GM23338 (cell line): ENCODE measurements around the gene SETD4. TPM values are rescaled to one million over a fixed set of nuclear protein-coding genes. Genes with fewer than 3 reads are reported as not detected.

ENCODE experiments used
- ATAC-seq: fragments of 200-7000 bp; cut with Tn5 transposase; 3 replicates; pipeline ENCODE4 v1.9.1; 2020
- DNase-seq: peaks from one replicate; pipeline ENCODE4 v3.0.0-alpha.2; 2015; ENCODE audit warnings: low spot score
- H2AFZ ChIP-seq: fragments of 200-600 bp; sonication (generic); 2 replicates; pipeline ENCODE4 v1.8.0; 2016; ENCODE audit warnings: antibody characterized with exemption, mild to moderate bottlenecking, moderate library complexity
- H3F3A ChIP-seq: fragments of 200-600 bp; sonication (generic); replicated peaks from 2 replicates; pipeline ENCODE4 v1.8.0; 2017; ENCODE audit warnings: antibody characterized with exemption, mixed run types, low read depth
- H3K27ac ChIP-seq: fragments of 200-600 bp; sonication (generic); 2 replicates; pipeline ENCODE4 v1.6.1; 2016; ENCODE audit warnings: low read depth
- H3K27me3 ChIP-seq: fragments of 200-600 bp; sonication (generic); 2 replicates; pipeline ENCODE4 v1.8.0; 2016; ENCODE audit warnings: mild to moderate bottlenecking, mixed run types, moderate library complexity; ENCODE audit not compliant: insufficient read depth
- H3K36me3 ChIP-seq: fragments of 200-600 bp; sonication (generic); 2 replicates; pipeline ENCODE4 v1.8.0; 2016; ENCODE audit warnings: mild to moderate bottlenecking; ENCODE audit not compliant: insufficient read depth
- H3K4me1 ChIP-seq: fragments of 200-600 bp; sonication (generic); 2 replicates; pipeline ENCODE4 v1.8.0; 2016; ENCODE audit warnings: mild to moderate bottlenecking, moderate library complexity; ENCODE audit not compliant: insufficient read depth
- H3K4me2 ChIP-seq: fragments of 200-600 bp; sonication (generic); 2 replicates; pipeline ENCODE4 v1.7.1; 2017; ENCODE audit warnings: mixed run types
- H3K4me3 ChIP-seq: fragments of 200-600 bp; sonication (generic); 2 replicates; pipeline ENCODE4 v1.6.1; 2016; ENCODE audit warnings: mixed run types
- H3K79me2 ChIP-seq: fragments of 200-600 bp; sonication (generic); replicated peaks from 2 replicates; pipeline ENCODE4 v1.8.0; 2017; ENCODE audit warnings: mild to moderate bottlenecking; ENCODE audit not compliant: insufficient read depth
- H3K9me2 ChIP-seq: fragments of 200-600 bp; sonication (generic); 2 replicates; pipeline ENCODE4 v1.8.0; 2017; ENCODE audit not compliant: insufficient read depth
- H4K20me1 ChIP-seq: fragments of 200-600 bp; sonication (generic); replicated peaks from 2 replicates; pipeline ENCODE4 v1.8.0; 2017; ENCODE audit warnings: mild to moderate bottlenecking; ENCODE audit not compliant: insufficient read depth
- H3K27ac Mint-ChIP-seq: 2 replicates; pipeline ENCODE4 v1.8.0; 2020; ENCODE audit warnings: inconsistent platforms, mild to moderate bottlenecking, moderate library complexity, mixed read lengths
- H3K27me3 Mint-ChIP-seq: 3 replicates; pipeline ENCODE4 v1.8.0; 2022; ENCODE audit warnings: low read depth, mild to moderate bottlenecking, moderate library complexity, mixed read lengths, inconsistent platforms; ENCODE audit not compliant: insufficient read depth, poor library complexity
- H3K36me3 Mint-ChIP-seq: 3 replicates; pipeline ENCODE4 v1.8.0; 2021; ENCODE audit warnings: low read depth, mild to moderate bottlenecking, inconsistent platforms, moderate library complexity, mixed read lengths
- H3K4me1 Mint-ChIP-seq: 3 replicates; pipeline ENCODE4 v1.8.0; 2020; ENCODE audit warnings: mild to moderate bottlenecking, inconsistent platforms, mixed read lengths
- H3K4me3 Mint-ChIP-seq: 3 replicates; pipeline ENCODE4 v1.8.0; 2021; ENCODE audit warnings: moderate library complexity, mild to moderate bottlenecking, inconsistent platforms, mixed read lengths
- H3K9me3 Mint-ChIP-seq: 3 replicates; pipeline ENCODE4 v1.8.0; 2020; ENCODE audit warnings: moderate library complexity, mild to moderate bottlenecking, inconsistent platforms, mixed read lengths
- CREB1 ChIP-seq: fragments of 250-450 bp; sonication (Bioruptor Pico); IDR thresholded peaks from 2 replicates; pipeline ENCODE4 v1.5.0; 2020; ENCODE audit warnings: low read depth, mild to moderate bottlenecking, moderate library complexity
- EZH2 ChIP-seq: fragments of 200-600 bp; sonication (generic); IDR thresholded peaks from one replicate; pipeline ENCODE4 v1.8.0; 2017; ENCODE audit warnings: antibody characterized with exemption, mild to moderate bottlenecking, low read depth; ENCODE audit not compliant: unreplicated experiment
- EZH2phosphoT487 ChIP-seq: fragments of 200-600 bp; sonication (generic); IDR thresholded peaks from one replicate; pipeline ENCODE4 v1.8.1; 2018; ENCODE audit warnings: antibody characterized with exemption; ENCODE audit not compliant: unreplicated experiment
- JUNB ChIP-seq: IDR thresholded peaks from one replicate; pipeline ENCODE4 v1.6.1; 2016; ENCODE audit warnings: antibody characterized with exemption; ENCODE audit not compliant: unreplicated experiment
- NANOG ChIP-seq: IDR thresholded peaks from 2 replicates; pipeline ENCODE4 v1.6.1; 2016; ENCODE audit warnings: antibody characterized with exemption, borderline replicate concordance
- POLR2AphosphoS5 ChIP-seq: IDR thresholded peaks from 2 replicates; pipeline ENCODE4 v1.6.1; 2016; ENCODE audit warnings: antibody characterized with exemption, low read depth
- STAT1 ChIP-seq: IDR thresholded peaks from one replicate; pipeline ENCODE4 v1.6.1; 2016; ENCODE audit warnings: antibody characterized with exemption; ENCODE audit not compliant: unreplicated experiment
- ZNF114 ChIP-seq: fragments of 250-450 bp; sonication (Bioruptor Pico); IDR thresholded peaks from 2 replicates; pipeline ENCODE4 v1.5.0; 2020; ENCODE audit warnings: mild to moderate bottlenecking, moderate library complexity
- ZNF331 ChIP-seq: fragments of 250-450 bp; sonication (Bioruptor Pico); IDR thresholded peaks from 2 replicates; pipeline ENCODE4 v1.5.0; 2020; ENCODE audit warnings: low read depth, mild to moderate bottlenecking, moderate library complexity
- polyA plus RNA-seq: library from polyadenylated mRNA; unstranded; fragments of >200 nt; fragmentation: Nextera tagmentation; extraction: Ambion mirVana; gene quantifications from 2 replicates; pipeline ENCODE4 v1.2.1, GENCODE V29; 2016
- total RNA-seq: library from RNA; depleted of rRNA; stranded (reverse); fragments of >200 nt; shearing (Covaris generic); gene quantifications from 2 replicates; pipeline ENCODE4 v1.2.3, GENCODE V29; 2014
- TF ChIP-seq, protein P1 (sequence below): IDR thresholded peaks from one replicate; pipeline ENCODE4 v1.6.1; 2018; ENCODE audit warnings: antibody characterized with exemption; ENCODE audit not compliant: unreplicated experiment
- TF ChIP-seq, protein P2 (sequence below), 2 experiments: fragments of 200-600 bp in 1 of 2; sonication (generic) in 1 of 2; conservative IDR thresholded peaks; 2 replicates each; pipeline versions ENCODE4 v1.5.1 to v1.6.1; 2016 to 2017; ENCODE audit warnings: antibody characterized with exemption in 2 of 2, low read depth in 2 of 2, mild to moderate bottlenecking in 2 of 2, moderate library complexity in 1 of 2
- TF ChIP-seq, protein P3 (sequence below): fragments of 250-450 bp; sonication (Bioruptor Pico); IDR thresholded peaks from 2 replicates; pipeline ENCODE4 v1.5.0; 2020; ENCODE audit warnings: mild to moderate bottlenecking, moderate library complexity
- TF ChIP-seq, protein P4 (sequence below): IDR thresholded peaks from 2 replicates; pipeline ENCODE4 v1.6.1; 2016; ENCODE audit warnings: antibody characterized with exemption

SETD4 gene
- total and polyA plus RNA-seq, 2 experiments from 2014 or later, result 32.5 to 45.1 TPM

DNA sequence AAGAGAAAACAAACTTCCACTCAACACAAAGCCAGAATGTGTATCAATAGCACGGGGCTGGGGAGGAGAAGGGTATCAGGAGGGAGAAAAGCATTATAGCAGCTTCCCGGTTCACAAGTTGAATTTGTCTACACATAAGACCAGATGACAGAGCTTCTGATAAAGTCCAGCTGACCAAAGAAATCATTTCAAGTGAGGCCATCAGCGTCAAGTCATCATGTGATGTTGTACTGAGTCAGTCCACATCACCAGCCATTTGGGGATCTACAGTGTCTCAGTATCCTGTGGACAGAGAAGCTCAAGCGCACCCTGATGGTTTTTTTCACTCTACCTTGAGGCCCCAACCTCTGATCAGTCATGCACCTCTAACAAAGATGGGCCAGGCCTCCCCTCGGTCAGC is 33.0 kb downstream of the SETD4 start:
- Histone ChIP-seq H4K20me1 (no peaks in the 10 kb centered on the region), H3K79me2 (no peaks in the 10 kb centered on the region), H3K4me3 (no peak overlapping the region), H3K36me3 (no peaks in the 10 kb centered on the region), H2AFZ (no peak overlapping the region), H3K9me2 (no peaks in the 10 kb centered on the region), H3K27ac (no peak overlapping the region), H3K27me3 (no peaks in the 10 kb centered on the region), H3K4me2 (no peak overlapping the region), H3K4me1 (no peaks in the 10 kb centered on the region), H3F3A (0 out of 2 replicates have a peak, but pooled peaks cover 3% of the 10 kb centered on the region)
- Mint-ChIP-seq H3K4me1 (peaks cover 7% of the 10 kb centered on the region), H3K36me3 (peaks cover 8% of the 10 kb centered on the region), H3K4me3 (no peak overlapping the region), H3K9me3 (peaks cover 5% of the 10 kb centered on the region; the same call in 2 of the 3 replicates), H3K27me3 (peaks cover 8% of the 10 kb centered on the region), H3K27ac (no peak overlapping the region)
- DNase-seq (no peak), ATAC-seq (no peak)
- TF ChIP-seq, protein P1, sequence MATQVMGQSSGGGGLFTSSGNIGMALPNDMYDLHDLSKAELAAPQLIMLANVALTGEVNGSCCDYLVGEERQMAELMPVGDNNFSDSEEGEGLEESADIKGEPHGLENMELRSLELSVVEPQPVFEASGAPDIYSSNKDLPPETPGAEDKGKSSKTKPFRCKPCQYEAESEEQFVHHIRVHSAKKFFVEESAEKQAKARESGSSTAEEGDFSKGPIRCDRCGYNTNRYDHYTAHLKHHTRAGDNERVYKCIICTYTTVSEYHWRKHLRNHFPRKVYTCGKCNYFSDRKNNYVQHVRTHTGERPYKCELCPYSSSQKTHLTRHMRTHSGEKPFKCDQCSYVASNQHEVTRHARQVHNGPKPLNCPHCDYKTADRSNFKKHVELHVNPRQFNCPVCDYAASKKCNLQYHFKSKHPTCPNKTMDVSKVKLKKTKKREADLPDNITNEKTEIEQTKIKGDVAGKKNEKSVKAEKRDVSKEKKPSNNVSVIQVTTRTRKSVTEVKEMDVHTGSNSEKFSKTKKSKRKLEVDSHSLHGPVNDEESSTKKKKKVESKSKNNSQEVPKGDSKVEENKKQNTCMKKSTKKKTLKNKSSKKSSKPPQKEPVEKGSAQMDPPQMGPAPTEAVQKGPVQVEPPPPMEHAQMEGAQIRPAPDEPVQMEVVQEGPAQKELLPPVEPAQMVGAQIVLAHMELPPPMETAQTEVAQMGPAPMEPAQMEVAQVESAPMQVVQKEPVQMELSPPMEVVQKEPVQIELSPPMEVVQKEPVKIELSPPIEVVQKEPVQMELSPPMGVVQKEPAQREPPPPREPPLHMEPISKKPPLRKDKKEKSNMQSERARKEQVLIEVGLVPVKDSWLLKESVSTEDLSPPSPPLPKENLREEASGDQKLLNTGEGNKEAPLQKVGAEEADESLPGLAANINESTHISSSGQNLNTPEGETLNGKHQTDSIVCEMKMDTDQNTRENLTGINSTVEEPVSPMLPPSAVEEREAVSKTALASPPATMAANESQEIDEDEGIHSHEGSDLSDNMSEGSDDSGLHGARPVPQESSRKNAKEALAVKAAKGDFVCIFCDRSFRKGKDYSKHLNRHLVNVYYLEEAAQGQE, result no peak
- TF ChIP-seq EZH2phosphoT487, result no peak
- TF ChIP-seq, protein P2, sequence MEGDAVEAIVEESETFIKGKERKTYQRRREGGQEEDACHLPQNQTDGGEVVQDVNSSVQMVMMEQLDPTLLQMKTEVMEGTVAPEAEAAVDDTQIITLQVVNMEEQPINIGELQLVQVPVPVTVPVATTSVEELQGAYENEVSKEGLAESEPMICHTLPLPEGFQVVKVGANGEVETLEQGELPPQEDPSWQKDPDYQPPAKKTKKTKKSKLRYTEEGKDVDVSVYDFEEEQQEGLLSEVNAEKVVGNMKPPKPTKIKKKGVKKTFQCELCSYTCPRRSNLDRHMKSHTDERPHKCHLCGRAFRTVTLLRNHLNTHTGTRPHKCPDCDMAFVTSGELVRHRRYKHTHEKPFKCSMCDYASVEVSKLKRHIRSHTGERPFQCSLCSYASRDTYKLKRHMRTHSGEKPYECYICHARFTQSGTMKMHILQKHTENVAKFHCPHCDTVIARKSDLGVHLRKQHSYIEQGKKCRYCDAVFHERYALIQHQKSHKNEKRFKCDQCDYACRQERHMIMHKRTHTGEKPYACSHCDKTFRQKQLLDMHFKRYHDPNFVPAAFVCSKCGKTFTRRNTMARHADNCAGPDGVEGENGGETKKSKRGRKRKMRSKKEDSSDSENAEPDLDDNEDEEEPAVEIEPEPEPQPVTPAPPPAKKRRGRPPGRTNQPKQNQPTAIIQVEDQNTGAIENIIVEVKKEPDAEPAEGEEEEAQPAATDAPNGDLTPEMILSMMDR (conservative IDR thresholded peaks at IDR 0.05; ENCODE audit: low read depth in 2 of 2), result no peak
- TF ChIP-seq ZNF114 (CRISPR knock-in tag), result no peak
- no peak for TF ChIP-seq ZNF331
- TF ChIP-seq, protein P3, sequence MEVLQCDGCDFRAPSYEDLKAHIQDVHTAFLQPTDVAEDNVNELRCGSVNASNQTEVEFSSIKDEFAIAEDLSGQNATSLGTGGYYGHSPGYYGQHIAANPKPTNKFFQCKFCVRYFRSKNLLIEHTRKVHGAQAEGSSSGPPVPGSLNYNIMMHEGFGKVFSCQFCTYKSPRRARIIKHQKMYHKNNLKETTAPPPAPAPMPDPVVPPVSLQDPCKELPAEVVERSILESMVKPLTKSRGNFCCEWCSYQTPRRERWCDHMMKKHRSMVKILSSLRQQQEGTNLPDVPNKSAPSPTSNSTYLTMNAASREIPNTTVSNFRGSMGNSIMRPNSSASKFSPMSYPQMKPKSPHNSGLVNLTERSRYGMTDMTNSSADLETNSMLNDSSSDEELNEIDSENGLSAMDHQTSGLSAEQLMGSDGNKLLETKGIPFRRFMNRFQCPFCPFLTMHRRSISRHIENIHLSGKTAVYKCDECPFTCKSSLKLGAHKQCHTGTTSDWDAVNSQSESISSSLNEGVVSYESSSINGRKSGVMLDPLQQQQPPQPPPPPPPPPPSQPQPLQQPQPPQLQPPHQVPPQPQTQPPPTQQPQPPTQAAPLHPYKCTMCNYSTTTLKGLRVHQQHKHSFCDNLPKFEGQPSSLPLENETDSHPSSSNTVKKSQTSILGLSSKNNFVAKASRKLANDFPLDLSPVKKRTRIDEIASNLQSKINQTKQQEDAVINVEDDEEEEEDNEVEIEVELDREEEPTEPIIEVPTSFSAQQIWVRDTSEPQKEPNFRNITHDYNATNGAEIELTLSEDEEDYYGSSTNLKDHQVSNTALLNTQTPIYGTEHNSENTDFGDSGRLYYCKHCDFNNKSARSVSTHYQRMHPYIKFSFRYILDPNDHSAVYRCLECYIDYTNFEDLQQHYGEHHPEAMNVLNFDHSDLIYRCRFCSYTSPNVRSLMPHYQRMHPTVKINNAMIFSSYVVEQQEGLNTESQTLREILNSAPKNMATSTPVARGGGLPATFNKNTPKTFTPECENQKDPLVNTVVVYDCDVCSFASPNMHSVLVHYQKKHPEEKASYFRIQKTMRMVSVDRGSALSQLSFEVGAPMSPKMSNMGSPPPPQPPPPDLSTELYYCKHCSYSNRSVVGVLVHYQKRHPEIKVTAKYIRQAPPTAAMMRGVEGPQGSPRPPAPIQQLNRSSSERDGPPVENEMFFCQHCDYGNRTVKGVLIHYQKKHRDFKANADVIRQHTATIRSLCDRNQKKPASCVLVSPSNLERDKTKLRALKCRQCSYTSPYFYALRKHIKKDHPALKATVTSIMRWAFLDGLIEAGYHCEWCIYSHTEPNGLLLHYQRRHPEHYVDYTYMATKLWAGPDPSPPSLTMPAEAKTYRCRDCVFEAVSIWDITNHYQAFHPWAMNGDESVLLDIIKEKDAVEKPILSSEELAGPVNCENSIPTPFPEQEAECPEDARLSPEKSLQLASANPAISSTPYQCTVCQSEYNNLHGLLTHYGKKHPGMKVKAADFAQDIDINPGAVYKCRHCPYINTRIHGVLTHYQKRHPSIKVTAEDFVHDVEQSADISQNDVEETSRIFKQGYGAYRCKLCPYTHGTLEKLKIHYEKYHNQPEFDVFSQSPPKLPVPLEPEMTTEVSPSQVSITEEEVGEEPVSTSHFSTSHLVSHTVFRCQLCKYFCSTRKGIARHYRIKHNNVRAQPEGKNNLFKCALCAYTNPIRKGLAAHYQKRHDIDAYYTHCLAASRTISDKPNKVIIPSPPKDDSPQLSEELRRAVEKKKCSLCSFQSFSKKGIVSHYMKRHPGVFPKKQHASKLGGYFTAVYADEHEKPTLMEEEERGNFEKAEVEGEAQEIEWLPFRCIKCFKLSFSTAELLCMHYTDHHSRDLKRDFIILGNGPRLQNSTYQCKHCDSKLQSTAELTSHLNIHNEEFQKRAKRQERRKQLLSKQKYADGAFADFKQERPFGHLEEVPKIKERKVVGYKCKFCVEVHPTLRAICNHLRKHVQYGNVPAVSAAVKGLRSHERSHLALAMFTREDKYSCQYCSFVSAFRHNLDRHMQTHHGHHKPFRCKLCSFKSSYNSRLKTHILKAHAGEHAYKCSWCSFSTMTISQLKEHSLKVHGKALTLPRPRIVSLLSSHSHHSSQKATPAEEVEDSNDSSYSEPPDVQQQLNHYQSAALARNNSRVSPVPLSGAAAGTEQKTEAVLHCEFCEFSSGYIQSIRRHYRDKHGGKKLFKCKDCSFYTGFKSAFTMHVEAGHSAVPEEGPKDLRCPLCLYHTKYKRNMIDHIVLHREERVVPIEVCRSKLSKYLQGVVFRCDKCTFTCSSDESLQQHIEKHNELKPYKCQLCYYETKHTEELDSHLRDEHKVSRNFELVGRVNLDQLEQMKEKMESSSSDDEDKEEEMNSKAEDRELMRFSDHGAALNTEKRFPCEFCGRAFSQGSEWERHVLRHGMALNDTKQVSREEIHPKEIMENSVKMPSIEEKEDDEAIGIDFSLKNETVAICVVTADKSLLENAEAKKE (CRISPR knock-in tag), result no peak
- TF ChIP-seq POLR2AphosphoS5, result no peak
- no peak for TF ChIP-seq NANOG
- no peak for TF ChIP-seq CREB1 (CRISPR knock-in tag)
- no peak for TF ChIP-seq STAT1
- TF ChIP-seq EZH2, result no peak
- TF ChIP-seq, protein P4, sequence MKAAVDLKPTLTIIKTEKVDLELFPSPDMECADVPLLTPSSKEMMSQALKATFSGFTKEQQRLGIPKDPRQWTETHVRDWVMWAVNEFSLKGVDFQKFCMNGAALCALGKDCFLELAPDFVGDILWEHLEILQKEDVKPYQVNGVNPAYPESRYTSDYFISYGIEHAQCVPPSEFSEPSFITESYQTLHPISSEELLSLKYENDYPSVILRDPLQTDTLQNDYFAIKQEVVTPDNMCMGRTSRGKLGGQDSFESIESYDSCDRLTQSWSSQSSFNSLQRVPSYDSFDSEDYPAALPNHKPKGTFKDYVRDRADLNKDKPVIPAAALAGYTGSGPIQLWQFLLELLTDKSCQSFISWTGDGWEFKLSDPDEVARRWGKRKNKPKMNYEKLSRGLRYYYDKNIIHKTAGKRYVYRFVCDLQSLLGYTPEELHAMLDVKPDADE, result no peak
- no peak for TF ChIP-seq JUNB
